ENCODE measurements around the gene CSPG4. TPM values are rescaled to one million over a fixed set of nuclear protein-coding genes. Genes with fewer than 3 reads are reported as not detected.
A peak's percentile ranks its signal among the peaks of the same experiment; 100 is the strongest.

CSPG4 gene
- polyA plus RNA-seq, 1 experiment, result 24.1 TPM

DNA sequence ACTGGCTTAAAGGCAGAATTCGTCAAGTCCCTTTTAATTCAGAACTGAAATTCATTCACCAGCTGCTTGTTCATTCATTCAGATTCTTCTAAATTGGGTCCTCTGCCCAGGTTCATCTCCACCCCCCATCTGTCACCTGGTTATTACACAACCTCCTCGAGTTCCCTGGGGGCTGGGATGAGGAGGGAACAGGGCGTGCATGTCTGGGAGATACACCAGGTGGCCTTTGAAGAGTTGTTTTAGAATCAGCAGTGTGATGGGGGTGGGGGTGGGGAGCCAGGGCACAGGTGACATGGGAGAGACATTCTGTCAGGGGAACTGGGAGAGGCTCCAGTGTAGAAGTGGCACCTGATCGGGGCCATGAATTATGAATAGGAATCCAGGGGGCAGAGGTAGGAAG lies 56.7 kb downstream of the CSPG4 start:
- TF ChIP-seq, protein P1, sequence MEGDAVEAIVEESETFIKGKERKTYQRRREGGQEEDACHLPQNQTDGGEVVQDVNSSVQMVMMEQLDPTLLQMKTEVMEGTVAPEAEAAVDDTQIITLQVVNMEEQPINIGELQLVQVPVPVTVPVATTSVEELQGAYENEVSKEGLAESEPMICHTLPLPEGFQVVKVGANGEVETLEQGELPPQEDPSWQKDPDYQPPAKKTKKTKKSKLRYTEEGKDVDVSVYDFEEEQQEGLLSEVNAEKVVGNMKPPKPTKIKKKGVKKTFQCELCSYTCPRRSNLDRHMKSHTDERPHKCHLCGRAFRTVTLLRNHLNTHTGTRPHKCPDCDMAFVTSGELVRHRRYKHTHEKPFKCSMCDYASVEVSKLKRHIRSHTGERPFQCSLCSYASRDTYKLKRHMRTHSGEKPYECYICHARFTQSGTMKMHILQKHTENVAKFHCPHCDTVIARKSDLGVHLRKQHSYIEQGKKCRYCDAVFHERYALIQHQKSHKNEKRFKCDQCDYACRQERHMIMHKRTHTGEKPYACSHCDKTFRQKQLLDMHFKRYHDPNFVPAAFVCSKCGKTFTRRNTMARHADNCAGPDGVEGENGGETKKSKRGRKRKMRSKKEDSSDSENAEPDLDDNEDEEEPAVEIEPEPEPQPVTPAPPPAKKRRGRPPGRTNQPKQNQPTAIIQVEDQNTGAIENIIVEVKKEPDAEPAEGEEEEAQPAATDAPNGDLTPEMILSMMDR (IDR thresholded peaks at IDR 0.05; ENCODE audit: insufficient read depth, low read depth, low read length), result no peak
- CTCF ChIA-PET, result interaction anchor here (1.0 kb wide), 1 partner anchor 14 kb away, joined by 3 read pairs; no protein-coding TSS in a partner anchor
- no peak for DNase-seq (ENCODE audit: low read depth)
- H3K27me3 ChIP-seq (ENCODE audit: control insufficient read depth, insufficient read depth, low read length), result no peaks in the 10 kb centered on the region
- H3K36me3 ChIP-seq (ENCODE audit: control insufficient read depth, insufficient read depth, low read length), result peaks cover 19% of the 10 kb centered on the region
- POLR2A ChIA-PET, result no interaction called here
- H3K4me3 ChIP-seq (ENCODE audit: low read depth, low read length), result no peak overlapping the region

DNA sequence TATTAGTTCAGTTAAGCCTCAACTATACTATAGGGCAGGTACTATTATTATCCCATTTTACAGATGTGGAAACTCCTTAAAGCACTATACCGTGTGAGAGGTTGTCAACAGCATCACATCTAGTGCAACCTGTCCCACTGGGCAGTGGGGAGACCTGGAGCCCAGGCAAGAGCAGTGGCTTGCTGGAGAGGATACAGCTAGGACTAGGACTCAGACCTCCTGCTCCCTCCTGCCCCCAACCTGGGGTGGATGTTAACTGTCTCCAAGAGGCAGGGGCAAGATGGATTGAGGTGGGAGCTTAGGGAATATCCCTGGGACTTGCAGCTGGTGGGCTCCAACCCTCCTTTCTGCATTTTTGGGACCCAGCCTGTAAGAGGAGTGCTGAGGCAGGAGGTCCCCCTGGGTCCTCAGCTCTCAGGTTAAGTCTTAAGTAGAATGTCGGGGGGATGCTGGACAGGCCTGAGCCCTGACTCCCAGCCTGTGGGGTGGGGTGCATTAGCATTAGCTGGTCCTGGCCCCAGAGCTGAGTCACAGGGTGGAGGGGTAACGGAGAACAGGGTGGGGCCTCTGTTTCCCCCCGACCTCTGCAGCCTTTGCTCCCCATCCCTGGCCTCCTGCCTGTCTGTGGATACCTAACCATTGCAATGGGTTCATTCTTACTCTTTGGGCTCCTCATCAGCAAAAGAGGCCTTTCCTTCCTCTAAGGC lies 58.3 kb downstream of the CSPG4 start:
- H3K36me3 ChIP-seq (ENCODE audit: control insufficient read depth, insufficient read depth, low read length), result peaks cover 26% of the 10 kb centered on the region
- DNase-seq (ENCODE audit: low read depth), result no peak
- ChIA-PET CTCF (no interaction called here), POLR2A (no interaction called here)
- no peaks in the 10 kb centered on the region for H3K27me3 ChIP-seq (ENCODE audit: control insufficient read depth, insufficient read depth, low read length)
- H3K4me3 ChIP-seq (ENCODE audit: low read depth, low read length), result no peak overlapping the region
- TF ChIP-seq, protein P1 (IDR thresholded peaks at IDR 0.05; ENCODE audit: insufficient read depth, low read depth, low read length), result no peak

DNA sequence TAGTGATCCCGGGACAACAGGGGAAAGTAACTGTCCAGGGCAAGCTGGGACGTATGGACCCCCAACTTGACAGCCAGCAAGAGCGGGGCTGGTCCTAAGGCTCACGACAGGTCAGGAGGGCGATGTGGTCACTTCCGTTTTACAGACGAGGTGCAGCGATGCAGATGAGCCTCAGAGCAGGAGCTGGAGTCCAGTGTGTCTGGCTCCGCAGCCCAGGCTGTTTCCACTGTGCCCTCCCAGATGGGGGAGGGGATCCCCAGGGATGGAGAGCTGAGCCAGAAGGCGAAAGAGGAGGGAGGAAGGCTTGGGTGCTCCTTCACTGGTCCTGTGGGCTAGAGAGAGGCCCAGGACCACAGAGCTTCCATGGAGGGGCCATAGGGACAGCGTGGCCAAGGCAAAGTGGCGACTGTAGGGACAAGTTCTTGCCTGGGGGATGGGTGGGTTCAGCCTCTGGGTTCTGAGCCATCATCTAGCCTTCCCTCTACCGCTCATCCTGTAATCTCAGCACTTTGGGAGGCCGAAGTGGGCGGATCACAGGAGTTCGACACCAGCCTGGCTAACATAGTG lies 59.2 kb downstream of the CSPG4 start:
- no peak overlapping the region for H3K4me3 ChIP-seq (ENCODE audit: low read depth, low read length)
- no peak for DNase-seq (ENCODE audit: low read depth)
- ChIA-PET CTCF (interaction anchor here (1.0 kb wide), 1 partner anchor 33 kb away, joined by 3 read pairs; no protein-coding TSS in a partner anchor), POLR2A (interaction anchor here (0.7 kb wide), 1 partner anchor 21 kb away, joined by 3 read pairs; no protein-coding TSS in a partner anchor)
- H3K27me3 ChIP-seq (ENCODE audit: control insufficient read depth, insufficient read depth, low read length), result no peaks in the 10 kb centered on the region
- peaks cover 26% of the 10 kb centered on the region for H3K36me3 ChIP-seq (ENCODE audit: control insufficient read depth, insufficient read depth, low read length)
- TF ChIP-seq, protein P1 (IDR thresholded peaks at IDR 0.05; ENCODE audit: insufficient read depth, low read depth, low read length), result no peak

DNA sequence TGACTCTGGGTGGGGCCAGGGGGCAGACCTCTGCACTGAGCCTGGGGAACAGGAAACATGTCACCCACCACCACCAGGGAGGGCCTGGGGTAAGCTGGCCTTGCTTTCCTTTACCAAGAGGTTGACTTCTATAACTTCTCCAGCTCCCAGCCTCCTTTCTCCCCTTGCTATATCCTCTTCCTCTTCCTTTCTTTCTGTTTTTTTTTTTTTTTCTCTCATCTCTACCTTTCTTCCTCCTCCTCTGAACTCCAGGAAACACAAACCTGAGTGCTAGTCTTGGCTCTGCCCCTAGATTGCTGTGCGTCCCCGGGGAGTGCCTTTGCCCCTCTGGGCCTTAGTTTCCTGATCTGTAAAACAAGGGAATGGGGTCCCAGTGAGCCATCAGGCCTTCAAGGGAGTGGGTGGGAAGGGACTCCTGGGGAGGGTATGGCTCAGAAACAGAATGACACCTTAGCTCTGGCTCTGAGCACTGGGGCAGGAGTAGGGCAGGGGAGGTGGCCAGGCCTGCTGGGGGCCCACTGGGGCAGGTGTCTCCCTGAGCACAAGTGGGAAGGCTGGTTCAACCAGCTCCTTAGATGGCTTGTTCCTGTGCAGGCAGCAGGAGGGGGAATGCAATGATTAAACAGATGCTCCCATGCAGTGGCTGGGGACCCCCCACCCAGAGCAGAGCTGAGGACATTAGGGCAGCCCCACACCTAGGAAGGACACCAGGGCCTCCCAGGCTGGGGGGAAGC lies 60.7 kb downstream of the CSPG4 start:
- CTCF ChIA-PET, result interaction anchor here (0.6 to 1.2 kb wide), 2 partner anchors 34 kb away, joined by 3 to 5 read pairs; no protein-coding TSS in a partner anchor
- Histone ChIP-seq H3K4me3 (ENCODE audit: low read depth, low read length) (peak overlapping the region; percentile 77), H3K36me3 (ENCODE audit: control insufficient read depth, insufficient read depth, low read length) (peaks cover 18% of the 10 kb centered on the region), H3K27me3 (ENCODE audit: control insufficient read depth, insufficient read depth, low read length) (no peaks in the 10 kb centered on the region)
- TF ChIP-seq, protein P1 (IDR thresholded peaks at IDR 0.05; ENCODE audit: insufficient read depth, low read depth, low read length), result no peak
- DNase-seq (ENCODE audit: low read depth), result no peak
- POLR2A ChIA-PET, result interaction anchor here (0.7 kb wide), 1 partner anchor 31 kb away, joined by 5 read pairs; no protein-coding TSS in a partner anchor

Data from BJ (cell line).